Trophoblast cell (in vitro differentiated cells and primary cell): Measurements from ENCODE around the gene HEPN1.

ENCODE experiments used
- DNase-seq, 2 donors: peaks; one replicate each; pipeline ENCODE4 v3.0.0-alpha.2; 2016
- H2AFZ ChIP-seq: 2 replicates; pipeline ENCODE4 v1.6.1; 2013; ENCODE audit warnings: low read length, moderate library complexity, mild to moderate bottlenecking; ENCODE audit not compliant: insufficient read depth, poor library complexity
- H2AK5ac ChIP-seq: 2 replicates; pipeline ENCODE4 v1.6.1; 2013; ENCODE audit warnings: mild to moderate bottlenecking, low read length
- H2BK120ac ChIP-seq: 2 replicates; pipeline ENCODE4 v1.6.1; 2013; ENCODE audit warnings: low read length, mild to moderate bottlenecking, moderate library complexity; ENCODE audit not compliant: insufficient read depth, poor library complexity
- H2BK12ac ChIP-seq: 2 replicates; pipeline ENCODE4 v1.6.1; 2013; ENCODE audit warnings: mild to moderate bottlenecking, low read length, moderate library complexity
- H2BK5ac ChIP-seq: 2 replicates; pipeline ENCODE4 v1.6.1; 2013; ENCODE audit warnings: low read length, low read depth, moderate library complexity, mild to moderate bottlenecking; ENCODE audit not compliant: poor library complexity
- H3K14ac ChIP-seq: 2 replicates; pipeline ENCODE4 v1.6.1; 2013; ENCODE audit warnings: mild to moderate bottlenecking, low read length
- H3K18ac ChIP-seq: 2 replicates; pipeline ENCODE4 v1.6.1; 2013; ENCODE audit warnings: mild to moderate bottlenecking, low read length
- H3K23ac ChIP-seq: 2 replicates; pipeline ENCODE4 v1.6.1; 2013; ENCODE audit warnings: low read length
- H3K27ac ChIP-seq: 2 replicates; pipeline ENCODE4 v1.5.1; 2013; ENCODE audit warnings: low read depth, mild to moderate bottlenecking, inconsistent platforms, low read length, moderate library complexity
- H3K27me3 ChIP-seq: 2 replicates; pipeline ENCODE4 v1.6.1; 2013; ENCODE audit warnings: inconsistent platforms, mild to moderate bottlenecking, low read length, moderate library complexity; ENCODE audit not compliant: insufficient read depth
- H3K36me3 ChIP-seq, 2 experiments: 1 replicate in 1 of 2; 2 replicates in 1 of 2; pipeline ENCODE4 v1.6.1; 2013; ENCODE audit warnings: low read length in 2 of 2, mild to moderate bottlenecking in 2 of 2, moderate library complexity in 1 of 2; ENCODE audit not compliant: insufficient read depth in 2 of 2, control insufficient read depth in 1 of 2
- H3K4ac ChIP-seq: 2 replicates; pipeline ENCODE4 v1.6.1; 2013; ENCODE audit warnings: low read depth, mild to moderate bottlenecking, low read length, moderate library complexity
- H3K4me1 ChIP-seq, 2 experiments: 1 replicate in 1 of 2; 2 replicates in 1 of 2; pipeline ENCODE4 v1.6.1; 2013; ENCODE audit warnings: low read length in 2 of 2, mild to moderate bottlenecking in 2 of 2, moderate library complexity in 1 of 2; ENCODE audit not compliant: insufficient read depth in 2 of 2, control insufficient read depth in 1 of 2
- H3K4me2 ChIP-seq: 2 replicates; pipeline ENCODE4 v1.6.1; 2013; ENCODE audit warnings: inconsistent platforms, mild to moderate bottlenecking, low read length, moderate library complexity
- H3K4me3 ChIP-seq: 2 replicates; pipeline ENCODE4 v1.5.1; 2013; ENCODE audit warnings: mild to moderate bottlenecking, low read depth, low read length, inconsistent platforms
- H3K79me1 ChIP-seq: one replicate; pipeline ENCODE4 v1.6.1; 2013; ENCODE audit warnings: low read length
- H3K79me2 ChIP-seq: 2 replicates; pipeline ENCODE4 v1.6.1; 2013; ENCODE audit warnings: low read length, mild to moderate bottlenecking; ENCODE audit not compliant: control insufficient read depth, insufficient read depth, poor library complexity
- H3K9ac ChIP-seq: 2 replicates; pipeline ENCODE4 v1.6.1; 2013; ENCODE audit warnings: mild to moderate bottlenecking, low read length
- H3K9me3 ChIP-seq: 2 replicates; pipeline ENCODE4 v1.6.1; 2013; ENCODE audit warnings: low read depth, mild to moderate bottlenecking, control low read depth, inconsistent platforms, low read length; ENCODE audit not compliant: insufficient read depth
- H4K12ac ChIP-seq: 2 replicates; pipeline ENCODE4 v1.6.1; 2013; ENCODE audit warnings: low read depth, mild to moderate bottlenecking, low read length, moderate library complexity
- H4K8ac ChIP-seq: 2 replicates; pipeline ENCODE4 v1.6.1; 2013; ENCODE audit warnings: low read depth, mild to moderate bottlenecking, low read length, moderate library complexity
- H4K91ac ChIP-seq: one replicate; pipeline ENCODE4 v1.6.1; 2013; ENCODE audit warnings: low read depth, mild to moderate bottlenecking, low read length, moderate library complexity
- WGBS: extraction: QIAGEN DNeasy Blood & Tissue Kit; methylation state at CpG from one replicate; pipeline ENCODE4 v1.1.7; 2013; ENCODE audit warnings: missing lambda C conversion rate; ENCODE audit not compliant: insufficient read length, insufficient coverage; ENCODE audit errors: extremely low coverage; 5-methylcytosine and 5-hydroxymethylcytosine counted together

HEPN1 gene

GRCh38 chr11:124892750-124893454 is 26.1 kb upstream of the HEPN1 start:
- no CpG with 5 or more reads among the region's 9 CpGs for WGBS
- Histone ChIP-seq H3K4me3 (no peak overlapping the region), H2BK120ac (no peak overlapping the region), H3K27me3 (peaks cover 2% of the 10 kb centered on the region), H3K18ac (no peak overlapping the region), H3K4me1 (peaks cover 12 to 15% of the 10 kb centered on the region in 2 experiments), H2AK5ac (no peak overlapping the region), H4K91ac (no peak overlapping the region), H3K27ac (no peak overlapping the region), H3K79me1 (peaks cover 3% of the 10 kb centered on the region), H4K8ac (no peak overlapping the region), H3K23ac (no peak overlapping the region), H3K4me2 (no peak overlapping the region), H3K14ac (no peak overlapping the region), H2AFZ (no peak overlapping the region), H3K4ac (no peak overlapping the region), H2BK5ac (no peak overlapping the region), H4K12ac (no peak overlapping the region), H3K9me3 (no peaks in the 10 kb centered on the region), H3K79me2 (no peaks in the 10 kb centered on the region), H3K36me3 (no peaks in the 10 kb centered on the region), H2BK12ac (no peak overlapping the region), H3K9ac (no peak overlapping the region)
- DNase-seq = no peak

GRCh38 chr11:124893781-124894401 is 25.2 kb upstream of the HEPN1 start:
- Histone ChIP-seq H2BK120ac (no peak overlapping the region), H3K4me1 (peaks cover 18% of the 10 kb centered on the region in 2 experiments), H3K14ac (no peak overlapping the region), H3K4me2 (no peak overlapping the region), H2AK5ac (no peak overlapping the region), H4K91ac (no peak overlapping the region), H2BK12ac (no peak overlapping the region), H2BK5ac (no peak overlapping the region), H3K79me2 (no peaks in the 10 kb centered on the region), H3K18ac (no peak overlapping the region), H2AFZ (no peak overlapping the region), H3K36me3 (no peaks in the 10 kb centered on the region), H3K4ac (no peak overlapping the region), H3K4me3 (no peak overlapping the region), H3K9ac (no peak overlapping the region), H3K23ac (no peak overlapping the region), H3K79me1 (peaks cover 3% of the 10 kb centered on the region), H4K8ac (no peak overlapping the region), H3K27ac (no peak overlapping the region), H3K9me3 (peaks cover 2% of the 10 kb centered on the region), H3K27me3 (no peaks in the 10 kb centered on the region), H4K12ac (no peak overlapping the region)
- no peak for DNase-seq
- no CpG with 5 or more reads among the region's 14 CpGs for WGBS

- no peak overlapping the region for H2BK5ac ChIP-seq
- H2AFZ ChIP-seq = no peak overlapping the region
- H2AK5ac ChIP-seq = no peak overlapping the region
- no peak overlapping the region for H2BK120ac ChIP-seq
- H3K14ac ChIP-seq = no peak overlapping the region
- H3K36me3 ChIP-seq = no peaks in the 10 kb centered on the region
- no peak overlapping the region for H3K4me3 ChIP-seq
- no peaks in the 10 kb centered on the region for H3K79me2 ChIP-seq
- H3K4me1 ChIP-seq = peaks cover 19 to 20% of the 10 kb centered on the region in 2 experiments
- no peak overlapping the region for H3K9ac ChIP-seq
- peaks cover 3% of the 10 kb centered on the region for H3K79me1 ChIP-seq
- H3K9me3 ChIP-seq = peaks cover 2% of the 10 kb centered on the region
- H4K12ac ChIP-seq = no peak overlapping the region
- WGBS = no CpG with 5 or more reads among the region's 4 CpGs
- H3K23ac ChIP-seq = no peak overlapping the region
- H3K27me3 ChIP-seq = no peaks in the 10 kb centered on the region
- no peak overlapping the region for H4K91ac ChIP-seq
- H4K8ac ChIP-seq = no peak overlapping the region
- H3K27ac ChIP-seq = no peak overlapping the region
- H3K4me2 ChIP-seq = no peak overlapping the region
- no peak overlapping the region for H2BK12ac ChIP-seq
- H3K4ac ChIP-seq = no peak overlapping the region
- DNase-seq = no peak
- H3K18ac ChIP-seq = no peak overlapping the region
Measured at GRCh38 chr11:124894606-124895430, 24.2 kb upstream of the HEPN1 start.

GRCh38 chr11:124895471-124895971 is 23.5 kb upstream of the HEPN1 start:
- no peak overlapping the region for H2BK12ac ChIP-seq
- H4K12ac ChIP-seq = no peak overlapping the region
- no peaks in the 10 kb centered on the region for H3K79me2 ChIP-seq
- peaks cover 3% of the 10 kb centered on the region for H3K79me1 ChIP-seq
- no peak overlapping the region for H3K27ac ChIP-seq
- no peak overlapping the region for H3K18ac ChIP-seq
- no peak overlapping the region for H3K4ac ChIP-seq
- H2AK5ac ChIP-seq = no peak overlapping the region
- H3K9me3 ChIP-seq = peaks cover 2% of the 10 kb centered on the region
- H3K4me1 ChIP-seq = peaks cover 22 to 24% of the 10 kb centered on the region in 2 experiments
- H3K36me3 ChIP-seq = no peaks in the 10 kb centered on the region
- no peak overlapping the region for H2BK120ac ChIP-seq
- H2BK5ac ChIP-seq = no peak overlapping the region
- no peak overlapping the region for H3K4me3 ChIP-seq
- no peak overlapping the region for H3K4me2 ChIP-seq
- no peaks in the 10 kb centered on the region for H3K27me3 ChIP-seq
- H2AFZ ChIP-seq = no peak overlapping the region
- DNase-seq = no peak
- no peak overlapping the region for H3K23ac ChIP-seq
- no peak overlapping the region for H4K8ac ChIP-seq
- H3K9ac ChIP-seq = no peak overlapping the region
- no peak overlapping the region for H4K91ac ChIP-seq
- no peak overlapping the region for H3K14ac ChIP-seq
- no CpG with 5 or more reads among the region's 20 CpGs for WGBS
